Measurements from ENCODE around the gene ETFA.

ETFA gene

DNA sequence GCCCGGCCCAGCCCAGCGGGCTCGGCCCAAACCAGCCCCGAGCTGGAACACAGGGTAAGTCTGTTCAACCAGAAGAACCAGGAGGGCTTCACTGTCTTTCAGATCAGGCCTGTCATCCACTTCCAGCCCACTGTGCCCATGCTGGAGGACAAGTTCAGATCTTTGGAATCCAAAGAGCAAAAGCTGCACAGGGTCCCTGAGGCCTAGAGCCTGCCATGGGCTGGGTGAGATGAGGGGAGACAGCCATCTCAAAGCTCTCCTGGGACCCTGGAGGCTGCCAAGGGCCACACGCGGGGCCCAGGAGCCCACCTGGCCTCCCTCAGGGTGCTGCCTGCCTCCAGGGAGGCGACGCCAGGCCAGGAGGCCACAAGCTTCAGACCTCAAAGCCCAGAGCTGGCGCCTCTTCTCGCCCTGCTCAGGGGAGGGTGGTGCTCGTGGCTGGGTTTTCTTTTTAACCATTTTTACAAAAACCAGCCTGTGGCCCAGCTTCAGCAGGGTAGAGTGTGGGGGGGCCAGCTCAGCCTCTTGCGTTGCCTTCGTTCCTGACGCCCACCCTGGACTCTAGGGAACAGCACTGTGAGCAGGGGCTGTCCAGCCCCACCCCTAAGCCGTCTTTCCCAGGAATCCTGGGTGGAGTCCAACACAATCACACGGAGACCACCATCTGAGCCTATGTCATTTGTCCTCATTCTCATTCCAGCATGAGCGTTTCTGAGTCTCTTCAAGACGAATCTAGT, 107.0 kb downstream of the ETFA start:
- in situ Hi-C loops (cut with HindIII; ENCODE audit: low pct_ligation_motif_present, low pct_unique_long_range_greater_than_20kb, low sequenced_read_pairs): no loop called here

DNA sequence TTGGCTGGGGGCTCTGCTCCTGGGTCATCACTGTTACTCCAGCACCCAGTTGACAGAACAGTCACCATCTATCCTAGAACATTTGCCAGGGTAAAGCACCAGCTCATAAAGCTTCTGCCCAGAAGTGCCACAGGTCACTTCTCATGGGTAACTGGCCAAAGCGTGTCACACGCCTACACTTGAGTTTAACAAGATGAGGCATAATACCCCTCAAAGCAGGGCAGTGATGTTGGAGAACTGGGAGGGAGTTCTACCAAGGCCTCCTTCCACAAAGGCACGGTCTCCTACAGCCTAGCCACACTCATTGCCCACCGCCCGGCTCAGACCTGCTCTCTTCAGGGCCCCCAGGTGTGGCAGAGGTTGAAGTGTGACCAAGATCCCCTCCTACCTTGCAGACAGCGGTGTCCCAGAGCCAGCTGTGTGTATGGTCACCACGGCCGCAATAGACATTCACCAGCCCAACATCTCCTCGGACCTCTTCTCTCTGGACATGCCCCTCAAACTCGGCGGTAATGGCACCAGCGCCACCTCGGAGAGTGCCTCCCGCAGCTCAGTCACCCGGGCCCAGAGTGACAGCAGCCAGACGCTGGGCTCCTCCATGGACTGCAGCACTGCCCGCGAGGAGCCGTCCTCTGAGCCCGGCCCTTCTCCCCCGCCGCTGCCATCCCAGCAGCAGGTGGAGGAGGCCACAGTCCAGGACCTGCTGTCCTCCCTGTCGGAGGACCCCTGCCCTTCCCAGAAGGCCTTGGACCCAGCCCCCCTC, 107.7 kb downstream of the ETFA start:
- in situ Hi-C loops (cut with HindIII; ENCODE audit: low pct_ligation_motif_present, low pct_unique_long_range_greater_than_20kb, low sequenced_read_pairs): no loop called here

More for the DNA sequence above, 107.0 kb downstream of the ETFA start:
- DNase-seq: no peak

DNA sequence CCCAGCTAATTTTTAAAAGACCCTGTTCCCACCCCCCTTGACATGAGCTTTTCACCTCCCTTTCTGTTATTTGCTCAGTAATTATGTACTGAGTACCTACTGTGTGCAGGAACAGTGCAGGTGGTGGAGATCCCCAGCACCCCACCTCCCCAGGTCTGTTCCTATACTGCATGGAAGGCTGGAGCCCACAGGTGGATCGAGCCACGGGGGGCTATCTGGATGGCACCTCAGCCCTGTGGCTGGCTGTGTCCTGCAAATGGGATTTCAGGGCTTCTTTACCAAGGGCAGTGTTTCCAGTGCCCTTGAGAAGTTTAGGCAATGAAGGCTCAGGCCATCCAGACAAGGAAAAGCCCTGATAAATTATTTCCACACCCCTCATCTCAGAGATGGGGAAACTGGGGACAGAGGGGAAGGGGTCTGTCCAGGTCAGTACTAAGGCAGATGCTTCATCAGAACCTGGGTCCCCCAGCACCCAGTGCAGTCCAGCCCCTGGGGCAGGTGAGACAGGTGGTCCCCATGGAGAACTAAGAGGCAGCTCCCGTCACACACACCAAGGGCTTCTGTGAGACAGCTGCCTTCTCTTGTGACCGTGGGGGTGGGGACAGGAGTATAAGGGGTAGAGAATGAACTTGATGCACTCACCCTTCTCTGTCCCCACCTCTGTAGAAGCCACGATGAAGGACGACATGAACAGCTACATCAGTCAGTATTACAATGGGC, 109.6 kb downstream of the ETFA start:
- in situ Hi-C loops (cut with HindIII; ENCODE audit: low pct_ligation_motif_present, low pct_unique_long_range_greater_than_20kb, low sequenced_read_pairs): no loop called here
- no peak for DNase-seq

More for the DNA sequence above, 107.7 kb downstream of the ETFA start:
- DNase-seq: no peak

DNA sequence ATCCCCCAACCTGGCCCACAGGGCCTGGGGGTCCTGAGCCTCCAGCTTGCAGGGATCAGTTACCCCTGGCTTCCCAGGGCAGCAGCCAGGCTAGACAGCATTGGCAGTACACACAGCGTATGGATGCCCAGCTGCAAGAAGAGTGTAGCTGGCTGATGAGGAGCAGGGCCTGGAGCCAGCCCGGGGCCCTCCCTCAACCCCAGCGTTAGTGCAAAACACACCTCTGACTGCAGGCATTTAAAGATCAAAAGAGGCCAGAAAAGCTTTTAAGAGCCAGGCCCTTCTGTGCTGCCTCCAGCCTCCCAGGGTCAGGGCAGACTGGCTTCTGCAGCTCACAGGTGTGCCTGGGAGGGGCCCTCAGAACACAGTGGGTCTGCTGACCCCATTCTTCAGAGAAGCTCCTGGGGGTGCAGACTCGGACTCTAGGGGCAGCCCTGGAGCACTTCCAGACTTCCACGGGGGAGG, 110.6 kb downstream of the ETFA start:
- no peak for DNase-seq
- in situ Hi-C loops (cut with HindIII; ENCODE audit: low pct_ligation_motif_present, low pct_unique_long_range_greater_than_20kb, low sequenced_read_pairs): no loop called here

DNA sequence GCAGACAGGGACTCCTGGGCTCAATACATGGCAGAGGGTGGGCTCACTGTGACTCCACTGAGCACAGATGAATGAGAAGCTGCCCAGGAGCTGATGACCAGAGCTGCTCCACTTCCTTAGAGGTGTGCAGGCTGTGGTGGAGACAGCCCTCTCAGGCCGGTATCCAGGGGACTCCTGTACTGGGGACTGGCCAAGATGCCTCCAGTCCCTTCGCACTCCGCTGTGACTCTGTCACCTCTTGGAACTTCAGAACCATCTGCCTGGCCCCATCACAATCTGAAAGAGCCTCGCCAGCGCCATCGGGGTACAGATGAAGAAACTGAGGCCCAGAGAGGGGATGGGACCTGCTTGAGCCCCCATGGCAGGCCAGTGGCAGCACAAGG, 111.2 kb downstream of the ETFA start:
- in situ Hi-C loops (cut with HindIII; ENCODE audit: low pct_ligation_motif_present, low pct_unique_long_range_greater_than_20kb, low sequenced_read_pairs): no loop called here
- no peak for DNase-seq

DNA sequence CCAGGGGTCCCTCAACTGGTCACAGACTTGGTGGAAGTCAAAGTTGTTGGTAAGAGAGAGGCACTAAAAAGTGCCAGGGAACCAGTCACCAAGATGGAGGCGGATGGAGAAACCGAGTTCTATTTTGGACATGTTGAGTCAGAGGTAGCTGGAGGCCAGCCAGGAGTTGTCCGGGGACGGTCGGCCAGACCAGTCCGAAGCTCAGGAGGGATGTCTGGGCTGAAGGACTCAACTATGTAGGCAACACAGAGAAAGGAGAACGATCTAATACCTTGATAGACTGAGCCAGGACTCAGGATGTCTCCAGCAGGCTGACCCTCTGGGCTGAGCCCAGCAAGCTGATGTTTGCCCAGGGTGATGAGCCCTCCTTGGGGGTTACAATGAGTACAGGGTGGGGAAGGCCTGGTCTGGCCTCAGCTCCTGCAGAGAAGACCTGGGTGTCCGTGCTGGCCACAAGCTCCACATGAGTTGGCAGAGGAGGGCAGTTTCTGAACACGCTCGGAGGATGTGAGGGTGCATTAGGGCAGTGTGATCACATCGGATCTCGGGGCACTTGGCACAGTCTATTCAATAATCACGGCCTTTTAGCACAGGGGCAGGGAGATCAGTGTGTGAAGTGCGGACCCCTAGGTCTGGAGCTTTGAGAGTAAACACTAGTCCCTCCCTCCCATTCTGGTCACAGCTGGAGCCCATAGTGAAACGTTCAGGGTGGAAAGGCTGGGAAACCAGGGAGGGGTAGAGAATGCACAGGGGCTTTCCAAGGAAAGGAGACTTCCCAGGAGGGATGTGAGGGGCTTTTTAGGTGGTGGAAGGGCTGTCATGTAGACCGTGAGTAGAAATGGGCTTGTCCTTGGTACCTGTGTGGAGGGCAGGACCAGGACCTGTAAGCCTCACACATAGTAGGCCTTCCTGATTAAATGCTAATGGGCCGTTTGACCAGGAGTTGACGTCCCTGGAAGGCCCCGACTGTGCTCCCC, 111.9 kb downstream of the ETFA start:
- in situ Hi-C loops (cut with HindIII; ENCODE audit: low pct_ligation_motif_present, low pct_unique_long_range_greater_than_20kb, low sequenced_read_pairs): no loop called here
- DNase-seq: peak; percentile 21

DNA sequence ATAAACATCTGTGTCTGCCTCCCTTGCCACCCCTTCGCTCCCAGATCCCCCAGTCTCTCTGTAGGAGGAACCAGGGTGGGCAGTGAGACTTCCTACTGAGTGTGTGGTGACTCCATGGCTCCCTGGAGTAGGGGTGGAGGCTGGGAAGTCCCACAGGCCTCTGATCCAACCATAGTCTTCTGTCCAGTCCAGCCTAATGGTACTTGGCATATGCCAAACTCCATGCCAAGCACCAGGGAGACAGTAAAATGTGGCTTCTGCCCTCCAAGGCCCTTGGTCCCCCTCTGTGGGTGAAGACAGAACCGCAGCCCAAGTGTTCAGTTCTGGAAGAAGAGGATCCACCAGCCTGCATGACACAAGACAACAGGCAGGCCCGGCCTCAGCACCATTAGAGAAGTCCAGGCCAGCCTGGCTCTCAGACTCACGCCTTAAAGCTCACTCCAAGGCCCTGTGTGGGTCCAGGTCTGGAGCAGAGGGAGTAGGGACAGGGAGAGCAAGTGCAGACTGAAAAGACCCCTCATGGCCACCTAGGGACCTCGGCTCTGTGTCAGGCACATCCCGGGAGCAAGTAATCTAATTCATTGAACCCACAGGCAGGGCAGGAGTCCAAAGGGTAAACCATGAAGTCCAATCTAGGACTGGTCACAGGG, 112.7 kb downstream of the ETFA start:
- DNase-seq: no peak
- in situ Hi-C loops (cut with HindIII; ENCODE audit: low pct_ligation_motif_present, low pct_unique_long_range_greater_than_20kb, low sequenced_read_pairs): no loop called here

DNA sequence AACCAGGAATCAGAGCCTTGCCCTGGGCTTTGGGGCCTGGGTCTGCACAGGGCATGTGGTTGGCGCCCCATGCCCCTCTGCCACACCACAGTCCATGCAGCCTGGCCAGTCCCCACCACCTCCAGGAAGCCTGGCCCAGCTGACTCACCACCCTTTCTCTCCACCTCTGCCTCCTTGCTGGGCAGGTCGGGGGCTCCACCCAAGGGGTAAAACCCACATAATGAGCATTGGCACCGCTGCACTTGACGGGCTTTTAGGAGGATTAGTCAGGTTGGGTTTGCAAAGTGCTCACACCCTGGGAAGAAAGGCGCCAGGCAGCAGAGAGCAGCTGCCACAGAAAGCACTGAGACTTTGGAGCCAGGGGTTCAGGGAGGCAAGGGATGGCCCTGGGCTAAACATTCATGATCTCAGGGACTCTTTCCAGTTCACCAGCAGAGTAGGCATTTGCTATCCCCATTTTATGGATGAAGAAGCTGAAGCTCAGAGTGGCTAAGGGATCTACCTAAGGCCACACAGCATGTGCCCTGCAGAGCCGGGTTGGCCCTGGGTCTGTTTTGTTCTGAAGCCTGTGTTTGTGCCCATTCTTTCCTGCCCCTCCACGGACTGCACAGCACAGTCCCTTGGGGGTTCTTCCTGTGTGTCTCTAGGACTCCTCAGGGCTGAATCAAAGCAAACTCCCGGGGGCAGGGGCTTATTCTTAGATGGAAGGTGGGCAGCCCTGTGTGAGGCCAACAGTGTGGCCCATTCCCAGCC, 113.4 kb downstream of the ETFA start:
- in situ Hi-C loops (cut with HindIII; ENCODE audit: low pct_ligation_motif_present, low pct_unique_long_range_greater_than_20kb, low sequenced_read_pairs): no loop called here

DNA sequence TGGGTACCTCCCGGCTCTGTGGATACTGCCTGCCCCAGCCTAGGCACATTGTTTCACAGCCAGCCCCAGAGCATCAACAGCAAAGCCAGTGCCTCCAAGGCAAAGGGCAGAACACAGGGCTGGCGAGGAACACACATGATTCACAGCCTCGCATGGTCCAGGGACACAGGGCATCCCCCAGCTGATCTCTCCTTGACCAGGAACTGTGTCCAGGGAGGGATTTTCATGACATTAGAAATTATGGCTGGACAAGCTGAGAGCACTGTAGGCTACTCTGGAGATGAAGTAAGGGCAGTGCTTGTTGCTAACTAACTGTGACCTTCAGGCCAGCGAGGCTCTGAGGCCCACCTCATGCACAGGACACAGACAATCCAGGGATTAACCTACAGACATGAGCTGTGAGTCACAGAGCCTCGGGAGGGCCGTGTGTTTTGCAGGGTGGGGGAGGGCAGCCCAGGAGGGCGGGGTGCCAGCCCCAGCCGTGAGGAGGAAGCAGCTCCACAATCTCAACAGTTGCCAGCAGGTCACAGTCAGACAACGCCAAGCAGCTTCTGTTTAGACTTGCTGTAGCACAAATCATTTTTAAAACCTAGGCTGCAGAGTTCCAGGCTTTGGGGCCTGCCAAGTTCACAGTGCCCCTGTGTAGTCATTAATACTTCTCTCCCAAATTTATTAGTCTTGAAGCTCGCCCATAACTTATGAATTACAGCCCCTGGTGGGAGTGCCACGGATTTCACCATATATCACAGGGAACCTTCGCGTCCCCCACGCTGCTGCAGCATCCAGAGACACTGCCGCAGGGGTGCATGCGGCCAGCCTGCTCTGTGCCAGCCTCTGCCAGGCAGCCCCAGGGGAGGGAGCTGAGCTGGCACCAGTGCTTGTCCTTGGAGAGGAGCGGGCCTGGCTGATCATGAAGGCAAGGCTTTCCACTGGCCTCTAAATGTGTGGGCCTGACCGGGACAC, 114.7 kb downstream of the ETFA start:
- in situ Hi-C loops (cut with HindIII; ENCODE audit: low pct_ligation_motif_present, low pct_unique_long_range_greater_than_20kb, low sequenced_read_pairs): no loop called here
- peak; percentile 69 for DNase-seq

More for the DNA sequence above, 113.4 kb downstream of the ETFA start:
- peak; percentile 4 for DNase-seq

DNA sequence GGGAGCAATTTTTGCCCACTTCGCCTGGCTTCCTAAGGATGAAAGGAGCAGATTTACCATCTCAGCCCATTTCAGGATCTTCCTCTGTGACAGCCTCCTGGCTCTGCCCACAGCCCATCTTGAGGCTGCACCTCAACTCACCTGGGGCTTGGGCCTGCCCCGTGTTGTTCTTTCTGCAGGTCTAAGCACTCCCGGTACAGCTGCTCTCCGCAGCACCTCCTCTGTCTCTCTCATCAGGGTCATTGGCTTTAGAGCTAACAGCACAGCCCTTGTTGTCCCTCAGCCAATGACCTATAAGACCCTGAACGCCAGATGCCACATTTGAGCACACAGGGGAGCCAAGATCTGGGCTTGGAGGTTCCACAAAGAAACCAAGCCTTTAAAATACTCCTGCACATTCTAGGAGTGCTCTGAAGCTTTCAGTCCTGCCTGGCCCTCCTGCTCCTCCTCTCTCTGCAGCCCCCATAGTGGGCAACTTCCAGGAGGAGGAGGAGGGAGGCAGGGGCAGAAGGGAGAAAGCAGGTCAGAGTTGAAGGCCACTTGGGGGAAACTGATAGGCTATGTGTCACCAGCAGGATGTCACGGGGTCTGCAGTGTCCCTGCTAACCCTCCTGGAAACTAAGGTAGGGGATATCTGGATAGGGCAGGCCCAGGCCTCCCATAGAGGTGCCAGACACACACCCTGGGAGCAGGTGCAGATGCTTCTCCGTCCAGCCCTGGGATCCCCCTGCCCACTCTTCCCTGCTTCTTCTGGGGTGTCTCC, 115.6 kb downstream of the ETFA start:
- no peak for DNase-seq
- in situ Hi-C loops (cut with HindIII; ENCODE audit: low pct_ligation_motif_present, low pct_unique_long_range_greater_than_20kb, low sequenced_read_pairs): no loop called here

DNA sequence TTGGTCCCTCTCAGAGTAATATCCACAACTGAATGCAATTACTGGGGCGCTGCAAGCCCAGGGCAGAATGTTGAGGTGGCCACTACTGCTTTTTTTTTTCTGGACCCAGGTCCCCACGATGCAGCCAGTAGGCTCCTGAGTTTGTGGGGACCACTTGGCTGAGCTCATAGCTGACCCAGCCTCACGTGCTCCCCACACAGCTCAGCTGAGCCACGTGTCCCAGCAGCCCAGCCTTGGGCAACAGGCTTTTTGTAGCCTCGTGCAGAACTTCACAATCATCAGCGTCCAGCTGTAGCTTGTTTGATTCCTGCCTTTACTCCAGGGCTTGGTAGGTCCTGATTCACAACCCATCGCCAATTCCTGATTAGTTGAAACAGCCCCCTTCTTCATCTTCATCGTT, 117.3 kb downstream of the ETFA start:
- in situ Hi-C loops (cut with HindIII; ENCODE audit: low pct_ligation_motif_present, low pct_unique_long_range_greater_than_20kb, low sequenced_read_pairs): no loop called here
- no peak for DNase-seq

DNA sequence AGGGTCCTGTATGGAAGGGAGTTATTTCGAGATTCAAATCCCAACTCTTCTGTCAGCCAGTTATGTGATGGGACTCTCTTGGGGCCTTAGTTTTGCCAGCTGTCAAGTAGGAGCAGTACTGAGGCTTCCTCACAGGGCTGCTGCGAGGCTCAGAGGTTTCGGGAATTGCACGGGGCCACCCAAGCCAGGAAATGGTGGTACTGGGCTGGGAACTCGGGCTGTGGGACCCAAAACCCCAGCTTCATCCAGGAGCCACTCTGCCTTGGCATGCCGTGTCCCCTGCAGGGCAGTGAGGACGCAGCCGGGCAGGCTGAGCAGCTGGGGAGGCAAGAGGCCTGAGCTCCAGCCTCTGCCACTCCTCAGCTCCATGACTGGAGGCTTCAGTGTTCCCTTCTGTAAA, 118.6 kb downstream of the ETFA start:
- in situ Hi-C loops (cut with HindIII; ENCODE audit: low pct_ligation_motif_present, low pct_unique_long_range_greater_than_20kb, low sequenced_read_pairs): no loop called here

DNA sequence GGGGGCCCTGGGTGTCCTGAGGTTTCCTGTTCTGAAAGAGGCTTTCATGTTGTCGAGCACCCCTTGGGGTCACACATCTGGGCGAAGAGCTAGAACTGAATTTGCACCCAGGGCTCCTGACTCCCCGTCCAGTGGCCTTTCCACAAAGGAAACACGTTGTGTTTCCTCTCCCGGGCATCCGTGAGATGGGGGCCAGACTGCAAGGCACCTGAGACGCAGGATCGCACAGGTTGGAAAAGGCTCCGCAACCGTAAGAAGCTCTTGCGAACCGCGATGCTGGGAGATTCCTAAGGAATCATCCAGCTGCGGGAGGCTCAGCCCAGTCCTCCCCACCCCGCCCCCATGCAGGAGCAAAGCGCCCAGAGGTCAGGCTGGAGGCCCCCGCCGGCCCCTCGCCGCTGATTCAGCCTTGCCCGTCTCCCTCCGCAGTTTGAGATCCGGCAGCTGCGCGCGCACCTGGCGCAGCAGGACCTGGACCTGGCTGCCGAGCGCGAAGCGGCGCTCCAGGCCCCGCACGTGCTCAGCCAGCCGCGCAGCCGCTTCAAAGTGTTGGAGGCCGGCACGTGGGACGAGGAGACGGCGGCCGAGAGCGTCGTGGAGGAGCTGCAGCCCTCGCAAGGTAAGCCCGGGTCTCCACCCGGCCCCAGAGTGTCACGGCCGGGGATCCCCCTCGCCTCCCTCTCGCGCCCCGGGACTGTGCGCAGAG, 119.6 kb downstream of the ETFA start:
- no peak for DNase-seq
- in situ Hi-C loops (cut with HindIII; ENCODE audit: low pct_ligation_motif_present, low pct_unique_long_range_greater_than_20kb, low sequenced_read_pairs): no loop called here

More for the DNA sequence above, 118.6 kb downstream of the ETFA start:
- DNase-seq: no peak

DNA sequence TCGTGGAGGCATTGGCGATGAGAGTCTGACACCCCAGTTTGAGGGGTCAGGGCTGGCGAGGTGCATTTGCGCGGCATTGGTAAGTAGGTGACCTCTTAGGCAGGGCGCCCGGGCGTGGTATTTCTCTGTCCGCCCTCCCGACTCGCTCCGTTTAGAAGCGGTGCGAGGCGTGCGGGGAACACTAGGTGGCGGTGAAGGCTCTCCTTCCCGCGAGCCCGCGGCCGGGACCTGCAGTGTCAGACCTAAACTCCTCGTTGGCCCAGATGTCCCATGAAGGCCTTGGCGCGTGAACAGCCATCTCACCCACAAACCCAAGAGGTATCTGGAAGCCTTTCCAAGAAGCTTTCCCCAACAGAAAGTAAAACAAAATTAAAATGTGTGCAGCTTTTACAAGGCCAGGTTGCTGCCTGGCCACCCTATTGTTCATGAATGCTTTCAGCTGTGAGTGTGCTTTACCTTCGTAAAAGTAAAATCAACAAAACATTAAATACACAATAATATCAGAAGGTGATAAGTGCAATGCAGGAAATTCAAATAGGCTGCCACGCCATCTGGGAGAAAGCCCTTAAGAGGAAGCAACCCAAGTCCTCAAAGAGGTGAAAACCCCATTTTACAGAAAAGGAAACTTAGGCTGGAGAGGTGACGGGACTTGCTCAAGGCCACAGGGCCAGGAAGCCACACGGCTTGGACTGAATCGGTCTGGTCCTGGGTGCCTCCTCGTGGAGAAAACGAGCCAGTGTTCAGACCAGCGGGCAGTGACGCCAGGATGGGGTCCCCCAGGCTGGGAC, 120.3 kb downstream of the ETFA start:
- DNase-seq: peak; percentile 68
- in situ Hi-C loops (cut with HindIII; ENCODE audit: low pct_ligation_motif_present, low pct_unique_long_range_greater_than_20kb, low sequenced_read_pairs): no loop called here
